GM23248 (cell line): Measurements from ENCODE around the gene KIF13A. TPM values are rescaled to one million over a fixed set of nuclear protein-coding genes. Genes with fewer than 3 reads are reported as not detected.
"Not testable (repeated sequence)": the region's sequence is repeated elsewhere in the genome, so short reads cannot be mapped to it uniquely, and the experiment has no call there.

Experiments used
- DNase-seq: peaks from one replicate; pipeline ENCODE4 v3.0.0-alpha.2; 2015
- H2AFZ ChIP-seq: fragments of 200-600 bp; sonication (generic); 2 replicates; pipeline ENCODE4 v1.6.1; 2016; ENCODE audit warnings: antibody characterized with exemption
- H3F3A ChIP-seq: fragments of 200-600 bp; sonication (generic); 2 replicates; pipeline ENCODE4 v1.6.1; 2016; ENCODE audit warnings: mild to moderate bottlenecking, antibody characterized with exemption, mixed run types; ENCODE audit not compliant: insufficient read depth
- H3K27ac ChIP-seq: fragments of 200-600 bp; sonication (generic); 2 replicates; pipeline ENCODE4 v1.5.1; 2016; ENCODE audit warnings: mild to moderate bottlenecking
- H3K27me3 ChIP-seq: fragments of 200-600 bp; sonication (generic); replicated peaks from 2 replicates; pipeline ENCODE4 v1.6.1; 2016; ENCODE audit warnings: mild to moderate bottlenecking; ENCODE audit not compliant: insufficient read depth
- H3K36me3 ChIP-seq: fragments of 200-600 bp; sonication (generic); 2 replicates; pipeline ENCODE4 v1.6.1; 2016; ENCODE audit warnings: low read depth, mild to moderate bottlenecking
- H3K4me1 ChIP-seq: fragments of 200-600 bp; sonication (generic); 2 replicates; pipeline ENCODE4 v1.6.1; 2016; ENCODE audit warnings: mild to moderate bottlenecking; ENCODE audit not compliant: insufficient read depth
- H3K4me2 ChIP-seq: fragments of 200-600 bp; sonication (generic); one replicate; pipeline ENCODE4 v1.6.1; 2016; ENCODE audit warnings: mild to moderate bottlenecking; ENCODE audit not compliant: unreplicated experiment
- H3K4me3 ChIP-seq: fragments of 200-600 bp; sonication (generic); 2 replicates; pipeline ENCODE4 v1.5.1; 2016; ENCODE audit warnings: mild to moderate bottlenecking
- H3K79me2 ChIP-seq: fragments of 200-600 bp; sonication (generic); 2 replicates; pipeline ENCODE4 v1.6.1; 2016; ENCODE audit warnings: mild to moderate bottlenecking; ENCODE audit not compliant: insufficient read depth
- H3K9ac ChIP-seq: fragments of 200-600 bp; sonication (generic); 2 replicates; pipeline ENCODE4 v1.6.1; 2016; ENCODE audit warnings: mild to moderate bottlenecking
- H3K9me2 ChIP-seq: fragments of 200-600 bp; sonication (generic); 2 replicates; pipeline ENCODE4 v1.6.1; 2016; ENCODE audit warnings: mixed run types, mild to moderate bottlenecking, moderate library complexity; ENCODE audit not compliant: insufficient read depth
- H3K9me3 ChIP-seq: fragments of 200-600 bp; sonication (generic); one replicate; pipeline ENCODE4 v1.6.1; 2017; ENCODE audit warnings: low read depth
- H4K20me1 ChIP-seq: fragments of 200-600 bp; sonication (generic); 2 replicates; pipeline ENCODE4 v1.6.0; 2016; ENCODE audit not compliant: insufficient read depth
- EZH2 ChIP-seq: fragments of 200-600 bp; sonication (generic); IDR thresholded peaks from 2 replicates; pipeline ENCODE4 v1.6.1; 2018; ENCODE audit warnings: antibody characterized with exemption, mild to moderate bottlenecking; ENCODE audit not compliant: insufficient read depth, poor library complexity, severe bottlenecking
- EZH2phosphoT487 ChIP-seq: fragments of 200-600 bp; sonication (generic); IDR thresholded peaks from 2 replicates; pipeline ENCODE4 v1.6.1; 2018; ENCODE audit warnings: antibody characterized with exemption, moderate library complexity, mild to moderate bottlenecking, low read depth; ENCODE audit not compliant: insufficient read depth
- WGBS, 2 experiments: methylation state at CpG; one replicate each; pipeline ENCODE4 v1.1.6; 2015 to 2017; ENCODE audit warnings: low lambda C conversion rate in 2 of 2, low coverage in 1 of 2; ENCODE audit errors: missing lambda C conversion rate in 2 of 2; 5-methylcytosine and 5-hydroxymethylcytosine counted together
- in situ Hi-C: fragments of 300-500 bp; cut with MboI; formaldehyde crosslinking; loops from 2 replicates; pipeline ENCODE4 v1.15.0; 2020
- polyA plus RNA-seq: library from polyadenylated mRNA; unstranded; fragments of >200 nt; fragmentation: Nextera tagmentation; extraction: Ambion mirVana; gene quantifications from 2 replicates; pipeline ENCODE4 v1.2.1, GENCODE V29; 2016
- total RNA-seq: library from RNA; depleted of rRNA; stranded (reverse); fragments of >200 nt; shearing (Covaris generic); gene quantifications from 2 replicates; pipeline ENCODE4 v1.2.3, GENCODE V29; 2014

KIF13A gene
- total and polyA plus RNA-seq, 2 experiments from 2014 or later, result 5.0 to 46.0 TPM

- Histone ChIP-seq H3K79me2 (no peaks in the 10 kb centered on the region), H3K4me3 (no peak overlapping the region), H4K20me1 (no peaks in the 10 kb centered on the region), H3K36me3 (peaks cover 31% of the 10 kb centered on the region), H3K27ac (no peak overlapping the region), H2AFZ (no peak overlapping the region), H3K9me3 (no peaks in the 10 kb centered on the region), H3K9me2 (no peaks in the 10 kb centered on the region), H3F3A (peaks cover 13% of the 10 kb centered on the region; the same call in 1 of the 2 replicates), H3K4me1 (no peaks in the 10 kb centered on the region; the same call in 1 of the 2 replicates), H3K27me3 (no peaks in the 10 kb centered on the region), H3K9ac (no peak overlapping the region), H3K4me2 (no peak overlapping the region)
- DNase-seq, result no peak
- TF ChIP-seq EZH2phosphoT487 (no peak), EZH2 (no peak)
- 94 to 97% methylated on average over 5 of the region's 5 CpGs for WGBS, 2 experiments
- in situ Hi-C loops, result loop anchor here (10.0 kb wide), 1 partner anchor 654 kb away; no protein-coding TSS in a partner anchor
These were observed 178.8 kb downstream of the KIF13A start for GRCh38 chr6:17808609-17809008.

- H3K27me3 ChIP-seq, H3K9me2 ChIP-seq, H3K27ac ChIP-seq, H2AFZ ChIP-seq, H3K79me2 ChIP-seq, H3K4me2 ChIP-seq, H3K4me1 ChIP-seq, H3K9ac ChIP-seq, H3K4me3 ChIP-seq, DNase-seq, H4K20me1 ChIP-seq, H3K9me3 ChIP-seq: not testable (repeated sequence)
- in situ Hi-C loops, result loop anchor here (10.0 kb wide), 1 partner anchor 653 kb away; no protein-coding TSS in a partner anchor
- peaks cover 13% of the 10 kb centered on the region; the same call in 1 of the 2 replicates for H3F3A ChIP-seq
- H3K36me3 ChIP-seq, result peaks cover 22% of the 10 kb centered on the region
- 95 to 98% methylated on average over 5 of the region's 5 CpGs for WGBS, 2 experiments
These were observed 180.0 kb downstream of the KIF13A start for GRCh38 chr6:17807431-17807830.

- peaks cover 30% of the 10 kb centered on the region for H3K36me3 ChIP-seq
- 88 to 89% methylated on average over 5 of the region's 5 CpGs for WGBS, 2 experiments
- DNase-seq, result no peak
- H3K27me3 ChIP-seq, result no peaks in the 10 kb centered on the region
- no peaks in the 10 kb centered on the region for H3K9me2 ChIP-seq
- H3F3A ChIP-seq, result peaks cover 13% of the 10 kb centered on the region; the same call in 1 of the 2 replicates
- H3K27ac ChIP-seq, result no peak overlapping the region
- H3K4me1 ChIP-seq, result no peaks in the 10 kb centered on the region; the same call in 1 of the 2 replicates
- H3K79me2 ChIP-seq, result no peaks in the 10 kb centered on the region
- H3K9ac ChIP-seq, result no peak overlapping the region
- no peaks in the 10 kb centered on the region for H4K20me1 ChIP-seq
- H3K4me2 ChIP-seq, result no peak overlapping the region
- TF ChIP-seq EZH2 (no peak), EZH2phosphoT487 (no peak)
- in situ Hi-C loops, result loop anchor here (10.0 kb wide), 1 partner anchor 649 kb away; no protein-coding TSS in a partner anchor
- H3K9me3 ChIP-seq, result no peaks in the 10 kb centered on the region
- no peak overlapping the region for H3K4me3 ChIP-seq
- no peak overlapping the region for H2AFZ ChIP-seq
These were observed 184.0 kb downstream of the KIF13A start for GRCh38 chr6:17803409-17803808.

GRCh38 chr6:17798477-17799154, 188.8 kb downstream of the KIF13A start:
- no peak for TF ChIP-seq EZH2phosphoT487
- no peak overlapping the region for H3K9ac ChIP-seq
- H3K9me2 ChIP-seq, result no peaks in the 10 kb centered on the region
- no peak overlapping the region for H3K4me2 ChIP-seq
- no peaks in the 10 kb centered on the region for H3K27me3 ChIP-seq
- no peak for DNase-seq
- no peaks in the 10 kb centered on the region for H3K9me3 ChIP-seq
- in situ Hi-C loops, result no loop called here
- no peaks in the 10 kb centered on the region for H3K4me1 ChIP-seq
- H3F3A ChIP-seq, result no peaks in the 10 kb centered on the region
- H2AFZ ChIP-seq, result no peak overlapping the region
- 98% methylated on average over 2 of the region's 2 CpGs for WGBS, 2 experiments
- no peaks in the 10 kb centered on the region for H4K20me1 ChIP-seq
- no peak overlapping the region for H3K4me3 ChIP-seq
- H3K27ac ChIP-seq, result no peak overlapping the region
- no peaks in the 10 kb centered on the region for H3K79me2 ChIP-seq
- H3K36me3 ChIP-seq, result peaks cover 53% of the 10 kb centered on the region

- Histone ChIP-seq H3F3A (no peaks in the 10 kb centered on the region), H3K36me3 (peaks cover 52% of the 10 kb centered on the region)
These were observed 196.9 kb downstream of the KIF13A start for GRCh38 chr6:17790489-17790888.

More at GRCh38 chr6:17790489-17790888, 196.9 kb downstream of the KIF13A start:
- Histone ChIP-seq H3K9me3 (no peaks in the 10 kb centered on the region), H3K27ac (no peak overlapping the region), H3K4me1 (no peaks in the 10 kb centered on the region), H3K9me2 (no peaks in the 10 kb centered on the region), H3K9ac (no peak overlapping the region), H3K79me2 (no peaks in the 10 kb centered on the region), H3K4me3 (no peak overlapping the region), H3K27me3 (no peaks in the 10 kb centered on the region), H3K4me2 (no peak overlapping the region), H4K20me1 (no peaks in the 10 kb centered on the region), H2AFZ (no peak overlapping the region)
- no peak for DNase-seq
- TF ChIP-seq EZH2 (no peak), EZH2phosphoT487 (no peak)
- in situ Hi-C loops, result no loop called here
